VCaP (cell line): ENCODE results near the gene EOMES.

ENCODE experiments used
- H3K27ac ChIP-seq: fragments of 450-650 bp; 2 replicates; pipeline ENCODE4 v1.5.1; 2017
- CTCF ChIP-seq: fragments of 450-650 bp; conservative IDR thresholded peaks from 2 replicates; pipeline ENCODE4 v1.5.1; 2017; ENCODE audit warnings: mild to moderate bottlenecking, moderate library complexity

The EOMES gene

DNA sequence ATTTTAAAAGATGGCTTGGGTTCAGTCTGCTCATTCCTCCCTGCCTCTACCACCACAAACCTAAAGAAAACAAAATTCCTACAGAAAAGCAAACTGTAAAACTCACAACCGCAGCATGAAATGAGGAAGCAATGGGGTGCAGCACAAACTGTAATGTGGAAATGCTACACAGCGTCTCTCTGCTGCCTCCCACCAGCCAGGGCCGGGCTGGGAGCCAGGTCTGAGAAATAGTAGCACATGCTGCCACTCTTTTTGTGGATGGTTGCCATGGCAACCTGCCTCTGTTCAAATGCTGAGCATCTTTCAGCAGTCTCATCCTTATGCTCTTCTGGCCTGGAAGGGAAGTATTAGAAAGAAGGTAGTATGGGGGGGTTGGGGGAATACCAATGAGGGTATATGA is 55.4 kb downstream of the EOMES start:
- TF ChIP-seq CTCF: no peak
- H3K27ac ChIP-seq: no peak overlapping the region

- no peak for TF ChIP-seq CTCF
- H3K27ac ChIP-seq: no peak overlapping the region
Observed at GRCh38 chr3:27666272-27666671, 55.9 kb downstream of the EOMES start.
